Right cardiac atrium (tissue), 5 donors: ENCODE results near the gene IGLON5. TPM values are rescaled to one million over a fixed set of nuclear protein-coding genes. Genes with fewer than 3 reads are reported as not detected.

Experiments used
- ATAC-seq, 2 donors: fragments of 200-7000 bp; cut with Tn5 transposase; one replicate each; pipeline versions ENCODE4 v1.8.0 to v1.9.1; 2020; ENCODE audit warnings: moderate library complexity in 2 of 2, mild to moderate bottlenecking in 1 of 2
- DNase-seq, 3 donors: peaks; one replicate each; pipeline ENCODE4 v3.0.0-alpha.2; 2020
- H3K27ac ChIP-seq: one replicate; pipeline ENCODE4 v1.5.1; 2013; ENCODE audit warnings: mild to moderate bottlenecking, low read length, control low read depth, moderate library complexity
- H3K27me3 ChIP-seq: one replicate; pipeline ENCODE4 v1.6.1; 2013; ENCODE audit not compliant: control insufficient read depth, insufficient read depth
- H3K4me1 ChIP-seq: one replicate; pipeline ENCODE4 v1.6.1; 2013; ENCODE audit warnings: low read length; ENCODE audit not compliant: control insufficient read depth, insufficient read depth
- H3K4me3 ChIP-seq: one replicate; pipeline ENCODE4 v1.5.1; 2013; ENCODE audit warnings: low read length, control low read depth
- H3K9me3 ChIP-seq: one replicate; pipeline ENCODE4 v1.6.1; 2013; ENCODE audit warnings: low read length; ENCODE audit not compliant: control insufficient read depth
- WGBS: extraction: QIAGEN DNeasy Blood & Tissue Kit; methylation state at CpG from one replicate; pipeline ENCODE4 v1.1.7; 2013; 5-methylcytosine and 5-hydroxymethylcytosine counted together
- intact Hi-C, 4 donors: fragments of 100-400 bp; cut with DNase I; formaldehyde crosslinking; loops; one replicate each; pipeline versions ENCODE4 v1.11.0 to v1.14.0; 2022 to 2023
- polyA plus RNA-seq: library from polyadenylated mRNA; stranded (reverse); fragments of 200-250 nt; gene quantifications from one replicate; pipeline ENCODE4 v1.2.3, GENCODE V29; 2013
- total RNA-seq, 4 donors: library from RNA; stranded (reverse); fragmentation: NEBNext Ultra II Directional; extraction: Animal tissue kit (Norgen Biotek cat#: 25700); gene quantifications; one replicate each; pipeline ENCODE4 v1.2.1, GENCODE V29; 2021
- donor health status: healthy with polysubstance abuse.
- donor health status: DM: no; HTN: yes; CAD: no.
- donor health status: DM: no; HTN: no; CAD: no.
- donor health status: DM: no; HTN: yes; CAD: no; lungs with severe emphysema.
- donor health status: DM: yes; HTN: yes; CAD: no.

IGLON5 gene
- total and polyA plus RNA-seq, 5 donors = 0.07 to 0.31 TPM; not detected in 3

DNA sequence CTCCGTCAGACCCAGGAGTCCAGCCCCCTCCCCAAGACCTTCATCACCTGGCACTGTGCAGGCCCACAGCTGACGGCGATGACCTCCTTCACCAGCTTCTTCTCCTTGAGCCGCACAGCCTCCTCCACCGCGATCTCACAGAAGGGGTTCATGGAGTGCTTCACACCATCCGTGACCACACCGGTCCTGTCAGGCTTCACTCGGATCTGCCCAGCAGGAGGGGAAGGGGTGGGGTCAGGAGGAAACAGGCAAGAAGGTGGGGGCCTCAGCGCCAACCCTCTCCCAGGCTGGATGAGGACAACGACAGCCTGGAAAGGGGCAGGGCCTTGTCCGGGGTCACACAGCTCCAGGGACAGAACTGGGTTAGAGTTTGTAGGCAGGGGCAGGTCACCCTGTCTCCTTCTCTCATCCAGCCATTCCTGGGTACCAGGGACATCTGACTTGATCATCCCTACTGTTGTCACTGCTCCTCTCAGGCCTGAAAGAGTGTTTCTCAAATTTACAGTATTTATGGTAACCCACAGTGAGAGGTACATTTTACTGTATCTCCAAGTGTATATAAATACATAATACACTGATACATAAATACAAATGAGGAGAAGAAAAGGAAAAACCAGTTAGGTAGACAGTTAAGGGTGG, 42.8 kb downstream of the IGLON5 start:
- DNase-seq (no peak), ATAC-seq (peak in 1 of 2 donors; percentile 26)
- Histone ChIP-seq H3K9me3 (no peaks in the 10 kb centered on the region), H3K27me3 (no peaks in the 10 kb centered on the region), H3K27ac (no peak overlapping the region), H3K4me3 (no peak overlapping the region), H3K4me1 (no peaks in the 10 kb centered on the region)
- intact Hi-C loops = no loop called here
- WGBS = 69% methylated on average over 12 of the region's 12 CpGs

DNA sequence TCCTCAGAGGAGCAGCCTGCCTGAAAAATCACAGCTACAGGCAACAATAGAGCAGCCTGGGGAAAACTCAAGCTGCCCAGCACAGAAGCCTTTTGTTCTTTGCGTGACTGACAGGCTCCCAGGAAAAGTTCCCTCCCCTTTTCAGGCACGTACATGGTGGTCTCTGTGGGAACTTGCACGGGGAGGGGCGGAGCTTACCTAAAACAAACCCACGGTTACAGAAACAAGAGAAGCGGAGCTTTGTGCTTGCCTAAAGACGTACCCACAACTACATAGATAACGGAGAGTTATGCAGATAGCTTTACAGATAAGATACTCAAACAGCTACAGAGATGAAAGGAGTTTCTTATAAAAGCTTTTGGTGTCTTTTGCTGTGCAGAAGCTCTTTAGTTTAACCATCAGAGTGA, 43.3 kb downstream of the IGLON5 start:
- Histone ChIP-seq H3K27me3 (no peaks in the 10 kb centered on the region), H3K9me3 (no peaks in the 10 kb centered on the region), H3K4me3 (no peak overlapping the region), H3K27ac (no peak overlapping the region), H3K4me1 (no peaks in the 10 kb centered on the region)
- no peak for ATAC-seq
- 45% methylated on average over 8 of the region's 8 CpGs for WGBS
- no peak for DNase-seq
- intact Hi-C loops = no loop called here

DNA sequence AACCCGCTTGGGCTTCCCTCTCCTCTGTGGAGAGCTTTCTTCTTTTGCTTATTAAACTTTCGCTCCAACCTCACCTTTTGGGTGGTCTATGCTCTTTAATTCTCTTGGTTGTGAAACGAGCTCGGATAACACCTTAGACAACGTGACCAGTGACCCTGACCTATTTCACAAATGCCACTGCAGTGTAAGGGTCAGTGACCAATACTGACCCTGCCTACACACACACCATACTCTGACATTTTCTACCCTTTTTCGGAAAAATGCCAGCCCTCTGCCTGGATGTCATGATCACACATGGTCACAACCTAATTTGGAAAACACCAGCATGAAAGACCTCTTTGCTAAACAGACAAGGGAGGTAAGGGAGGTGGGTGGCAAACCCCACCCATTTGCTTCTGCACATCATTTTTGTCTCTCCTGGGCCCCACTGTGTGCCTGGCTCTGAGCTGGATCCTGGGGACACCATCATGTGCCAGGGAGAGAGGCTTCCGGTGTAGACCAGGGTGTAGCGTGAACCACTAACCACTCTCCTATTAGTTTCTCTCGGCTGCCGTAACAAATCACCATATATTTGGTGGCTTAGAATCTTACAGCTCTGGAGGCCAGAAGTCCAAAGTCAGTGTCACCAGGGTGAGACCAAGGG, 44.8 kb downstream of the IGLON5 start:
- Histone ChIP-seq H3K9me3 (no peaks in the 10 kb centered on the region), H3K4me1 (no peaks in the 10 kb centered on the region), H3K4me3 (no peak overlapping the region), H3K27me3 (no peaks in the 10 kb centered on the region), H3K27ac (no peak overlapping the region)
- 96% methylated on average over 10 of the region's 10 CpGs for WGBS
- no peak for DNase-seq
- intact Hi-C loops = no loop called here
- no peak for ATAC-seq

DNA sequence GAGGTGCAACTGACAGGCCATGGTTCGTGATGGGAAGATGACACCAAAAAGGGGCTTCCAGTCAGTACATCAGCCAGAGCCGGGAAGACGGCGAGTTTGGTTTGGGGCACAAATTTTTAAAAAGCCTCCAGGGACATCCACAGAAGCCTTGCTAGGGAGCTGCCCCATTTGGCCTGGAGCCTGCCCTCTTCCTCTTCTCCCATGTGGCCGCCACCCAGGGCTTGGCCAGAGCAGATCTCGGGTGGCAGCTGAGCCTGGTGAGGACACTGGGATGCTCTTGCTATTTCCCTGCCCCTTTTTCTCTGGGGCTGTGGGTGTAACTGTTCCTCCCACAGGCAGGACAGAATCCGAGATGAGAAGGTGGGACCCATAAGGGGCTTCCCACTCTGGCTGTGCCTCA, 46.5 kb downstream of the IGLON5 start:
- no peak overlapping the region for H3K4me3 ChIP-seq
- DNase-seq (peak in 1 of 3 donors; percentile 22), ATAC-seq (no peak)
- H3K4me1 ChIP-seq = peaks cover 2% of the 10 kb centered on the region
- WGBS = 86% methylated on average over 7 of the region's 7 CpGs
- intact Hi-C loops = no loop called here
- H3K27ac ChIP-seq = no peak overlapping the region
- H3K9me3 ChIP-seq = no peaks in the 10 kb centered on the region
- H3K27me3 ChIP-seq = no peaks in the 10 kb centered on the region

DNA sequence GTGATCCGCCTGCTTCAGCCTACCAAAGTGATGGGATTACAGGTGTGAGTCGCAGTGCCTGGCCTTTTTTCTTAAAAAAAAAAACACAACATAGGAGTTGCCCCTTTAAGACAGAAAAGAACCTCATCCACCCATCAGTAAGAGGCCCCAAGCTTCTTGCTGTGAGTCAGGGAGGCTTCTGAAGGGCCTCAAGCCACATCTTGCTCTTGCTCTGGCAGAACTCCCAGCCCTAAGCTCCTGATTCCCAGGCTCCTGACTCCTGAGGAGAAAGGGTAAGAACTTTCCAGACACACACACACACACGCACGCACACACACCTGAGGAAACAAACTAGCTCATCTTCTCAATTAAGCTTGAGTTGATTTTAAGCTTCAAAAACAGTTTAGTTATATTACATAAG, 47.9 kb downstream of the IGLON5 start:
- Histone ChIP-seq H3K27ac (no peak overlapping the region), H3K4me1 (peaks cover 7% of the 10 kb centered on the region), H3K9me3 (no peaks in the 10 kb centered on the region), H3K27me3 (no peaks in the 10 kb centered on the region), H3K4me3 (no peak overlapping the region)
- ATAC-seq (no peak), DNase-seq (no peak)
- WGBS = 96% methylated on average over 4 of the region's 4 CpGs
- intact Hi-C loops = no loop called here

DNA sequence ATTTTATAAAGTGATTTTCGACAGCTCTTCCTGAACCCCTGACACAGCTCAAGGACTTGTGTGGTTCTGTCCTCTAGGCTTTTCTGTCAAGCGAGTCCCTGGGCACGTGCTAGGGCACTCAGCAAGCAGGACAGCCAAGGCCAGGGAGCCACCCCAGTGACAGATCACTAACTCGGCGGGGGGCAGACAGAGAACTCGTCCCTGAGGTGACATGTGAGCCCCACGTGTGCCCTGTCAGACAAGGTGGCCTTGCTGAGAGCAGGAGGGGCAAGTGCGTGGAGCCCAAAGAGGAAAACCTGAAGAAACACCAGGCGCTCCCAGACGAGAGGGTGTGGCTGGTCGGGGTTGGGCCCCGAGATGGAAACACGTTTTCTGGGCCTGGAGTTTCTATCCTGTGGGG, 49.8 kb downstream of the IGLON5 start:
- no peak overlapping the region for H3K4me3 ChIP-seq
- 84% methylated on average over 13 of the region's 13 CpGs for WGBS
- H3K27ac ChIP-seq = no peak overlapping the region
- no peaks in the 10 kb centered on the region for H3K9me3 ChIP-seq
- DNase-seq = peak in 2 of 3 donors; percentile 51 to 53
- no peaks in the 10 kb centered on the region for H3K27me3 ChIP-seq
- H3K4me1 ChIP-seq = peaks cover 10% of the 10 kb centered on the region
- intact Hi-C loops = no loop called here
- ATAC-seq = no peak

DNA sequence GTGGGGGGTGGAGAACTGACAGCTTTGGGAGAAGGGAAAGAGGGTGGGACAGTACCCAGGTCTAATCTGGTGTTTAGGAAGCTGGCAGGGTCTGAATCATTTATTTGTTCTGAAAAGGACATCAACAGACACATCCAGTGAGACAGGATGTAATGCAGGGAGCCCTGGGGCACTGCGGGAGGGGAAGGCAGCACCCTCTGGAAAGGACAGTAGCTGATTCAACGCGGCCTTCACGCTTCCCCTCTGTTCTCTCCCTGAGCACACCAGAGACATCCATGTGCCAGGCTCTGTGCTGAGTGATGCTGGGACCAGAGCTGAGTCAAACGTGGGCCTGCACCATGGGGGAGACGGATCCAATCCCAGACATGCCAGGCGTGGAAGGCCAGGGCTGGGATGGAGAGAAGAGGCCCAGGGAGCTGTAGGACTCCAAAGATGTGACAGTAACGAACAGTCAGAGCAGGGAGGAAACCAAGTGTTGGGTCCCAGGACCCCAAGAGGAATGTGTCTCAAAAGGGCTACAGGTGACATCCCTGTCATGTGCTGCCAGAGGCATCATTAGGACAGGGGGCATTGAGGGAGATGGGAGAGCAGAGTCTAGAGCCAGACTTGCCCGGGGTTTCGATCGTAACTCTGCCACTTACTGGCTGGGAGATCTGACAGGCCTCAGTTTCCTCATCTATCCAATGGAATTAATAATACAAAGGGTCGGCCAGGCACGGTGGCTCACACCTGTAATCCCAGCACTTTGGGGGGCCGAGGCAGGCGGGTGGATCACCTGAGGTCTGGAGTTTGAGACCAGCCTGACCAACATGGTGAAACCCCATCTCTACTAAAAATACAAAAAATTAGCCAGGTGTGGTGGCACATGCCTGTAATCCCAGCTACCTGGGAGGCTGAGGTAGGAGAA, 53.0 kb downstream of the IGLON5 start:
- Histone ChIP-seq H3K27ac (peak overlapping the region; percentile 65), H3K4me3 (no peak overlapping the region), H3K4me1 (peaks cover 10% of the 10 kb centered on the region), H3K27me3 (no peaks in the 10 kb centered on the region), H3K9me3 (no peaks in the 10 kb centered on the region)
- ATAC-seq (no peak), DNase-seq (no peak)
- intact Hi-C loops = no loop called here
- 74% methylated on average over 15 of the region's 15 CpGs for WGBS

DNA sequence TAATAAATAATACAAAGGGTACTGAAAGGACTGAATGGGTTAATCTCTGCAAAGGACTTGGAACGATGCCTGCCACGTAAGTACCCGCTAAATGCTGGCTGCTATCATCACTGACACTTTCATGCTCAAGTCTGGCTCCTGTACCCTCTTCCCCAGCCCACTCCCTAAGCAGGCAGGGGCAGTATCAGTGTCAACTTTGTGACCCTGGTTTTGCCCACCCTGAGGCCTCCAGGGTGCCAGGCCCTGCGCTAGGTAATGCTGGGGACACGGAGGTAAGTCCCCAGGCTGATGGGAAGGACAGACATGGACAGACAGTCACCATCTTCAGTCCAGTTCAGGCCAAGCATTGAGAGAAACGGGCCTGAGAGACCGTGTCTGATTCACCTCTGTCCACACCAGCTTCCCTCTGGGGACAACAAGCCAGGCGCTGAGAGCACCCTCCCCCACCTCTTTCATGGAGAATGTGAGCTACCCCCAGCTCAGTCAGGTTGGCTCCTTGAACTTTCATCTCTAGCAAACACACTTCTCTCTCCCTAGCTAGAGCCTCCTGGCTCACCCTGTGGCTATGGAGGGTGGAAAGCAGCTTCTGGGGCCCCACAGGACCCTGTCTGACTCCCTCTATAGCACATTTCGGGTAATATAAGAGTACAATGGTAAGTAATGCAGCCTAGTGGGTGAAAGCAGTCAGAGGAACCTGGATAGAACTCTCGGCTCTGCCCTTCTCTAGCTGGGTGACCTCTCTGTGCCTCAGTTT, 53.9 kb downstream of the IGLON5 start:
- no peak for ATAC-seq
- Histone ChIP-seq H3K4me1 (peaks cover 10% of the 10 kb centered on the region), H3K27me3 (no peaks in the 10 kb centered on the region), H3K9me3 (no peaks in the 10 kb centered on the region), H3K27ac (peak overlapping the region; percentile 92), H3K4me3 (peak overlapping the region; percentile 78)
- whole genome bisulfite sequencing = 16% methylated on average over 10 of the region's 10 CpGs
- DNase-seq = peak in 2 of 3 donors; percentile 38 to 67
- intact Hi-C loops = no loop called here

DNA sequence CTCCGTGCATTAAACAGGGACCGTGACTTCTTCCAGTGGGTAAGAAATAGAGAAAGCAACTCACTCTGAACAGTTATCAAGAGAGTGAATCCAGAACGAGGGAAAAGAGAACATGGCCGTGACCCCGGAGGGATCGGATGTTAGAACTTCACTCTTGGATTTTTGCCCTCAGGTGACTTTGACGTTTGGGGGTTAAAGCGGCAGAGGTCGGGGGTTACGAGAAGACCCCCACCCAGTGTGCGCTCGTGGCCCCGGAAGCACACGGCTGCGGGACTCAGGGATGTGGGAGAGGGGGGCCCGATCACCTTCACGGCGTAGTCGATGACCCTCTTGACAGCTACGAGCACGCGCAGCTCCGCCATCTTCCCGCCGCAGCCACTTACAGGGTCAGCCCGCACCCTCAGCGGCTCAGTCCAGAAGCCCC, 54.5 kb downstream of the IGLON5 start, which contains the start of gene ETFB:
Gene ETFB, minus strand, starts transcription at position 424 of the 424 bp plus-strand sequence. Its CDS starts 62 bp downstream, at position 362.
- no peaks in the 10 kb centered on the region for H3K9me3 ChIP-seq
- intact Hi-C loops = loop anchor here in 1 of 4 donors (1.0 kb wide), 1 partner anchor 27 kb away; no protein-coding TSS in a partner anchor
- H3K27ac ChIP-seq = peak within 1 kb of the TSS; percentile 97
- ATAC-seq (no peak), DNase-seq (no peak)
- peak within 1 kb of the TSS; percentile 78 for H3K4me3 ChIP-seq
- H3K4me1 ChIP-seq = peaks cover 10% of the 10 kb centered on the region
- WGBS = under 1% methylated on average over 27 of the region's 27 CpGs
- no peaks in the 10 kb centered on the region for H3K27me3 ChIP-seq

DNA sequence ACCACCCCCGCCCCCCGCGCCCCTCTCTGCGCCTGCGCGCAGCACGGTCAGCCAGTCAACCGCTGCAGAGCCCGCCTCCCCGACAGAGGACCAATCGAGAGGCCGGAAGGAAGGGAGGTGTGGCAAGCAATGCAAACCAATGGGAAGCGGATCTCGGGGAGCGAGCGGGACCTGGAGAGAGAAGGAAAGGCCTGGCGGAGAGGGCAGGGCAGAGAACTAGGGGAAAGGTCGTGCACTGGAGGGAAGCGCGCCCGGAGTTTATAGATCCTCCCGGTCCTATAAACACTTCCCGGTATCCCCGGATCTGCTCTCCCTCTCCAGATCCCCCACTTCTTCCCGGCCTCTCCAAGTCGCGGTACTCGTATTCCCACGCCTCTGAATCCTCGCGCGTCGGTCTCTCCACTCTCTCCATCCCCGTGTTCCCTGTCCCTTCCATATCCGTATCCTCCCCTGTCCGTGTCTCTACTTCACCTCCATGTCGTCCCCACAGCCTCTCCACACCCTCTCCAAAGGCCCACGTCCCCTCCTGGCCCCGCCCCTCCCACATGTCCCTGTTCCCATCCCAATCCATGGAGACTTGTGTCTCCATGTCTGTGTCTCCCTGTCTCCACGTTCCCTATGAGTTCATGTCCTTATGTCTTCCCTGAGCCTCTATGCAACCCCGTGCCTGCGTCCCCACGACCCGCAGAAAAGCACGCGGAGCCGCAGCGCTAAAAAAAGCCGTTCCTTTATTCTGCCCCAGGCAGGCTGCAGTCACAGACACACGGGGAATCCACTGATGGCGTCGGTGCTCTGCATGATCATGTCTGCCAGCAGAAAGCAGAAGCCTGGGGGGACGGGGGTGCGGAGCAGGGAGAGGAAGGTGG, 55.2 kb downstream of the IGLON5 start:
- Histone ChIP-seq H3K4me3 (peak overlapping the region; percentile 78), H3K27me3 (no peaks in the 10 kb centered on the region), H3K9me3 (no peaks in the 10 kb centered on the region), H3K27ac (peak overlapping the region; percentile 97), H3K4me1 (peaks cover 10% of the 10 kb centered on the region)
- ATAC-seq = peak; percentile 85 to 88
- peak; percentile 99 for DNase-seq
- under 1% methylated on average over 54 of the region's 54 CpGs for WGBS
- intact Hi-C loops = loop anchor here in 1 of 4 donors (1.0 kb wide), 1 partner anchor 27 kb away; no protein-coding TSS in a partner anchor
